ENCODE results near the gene SIAH1.

DNA sequence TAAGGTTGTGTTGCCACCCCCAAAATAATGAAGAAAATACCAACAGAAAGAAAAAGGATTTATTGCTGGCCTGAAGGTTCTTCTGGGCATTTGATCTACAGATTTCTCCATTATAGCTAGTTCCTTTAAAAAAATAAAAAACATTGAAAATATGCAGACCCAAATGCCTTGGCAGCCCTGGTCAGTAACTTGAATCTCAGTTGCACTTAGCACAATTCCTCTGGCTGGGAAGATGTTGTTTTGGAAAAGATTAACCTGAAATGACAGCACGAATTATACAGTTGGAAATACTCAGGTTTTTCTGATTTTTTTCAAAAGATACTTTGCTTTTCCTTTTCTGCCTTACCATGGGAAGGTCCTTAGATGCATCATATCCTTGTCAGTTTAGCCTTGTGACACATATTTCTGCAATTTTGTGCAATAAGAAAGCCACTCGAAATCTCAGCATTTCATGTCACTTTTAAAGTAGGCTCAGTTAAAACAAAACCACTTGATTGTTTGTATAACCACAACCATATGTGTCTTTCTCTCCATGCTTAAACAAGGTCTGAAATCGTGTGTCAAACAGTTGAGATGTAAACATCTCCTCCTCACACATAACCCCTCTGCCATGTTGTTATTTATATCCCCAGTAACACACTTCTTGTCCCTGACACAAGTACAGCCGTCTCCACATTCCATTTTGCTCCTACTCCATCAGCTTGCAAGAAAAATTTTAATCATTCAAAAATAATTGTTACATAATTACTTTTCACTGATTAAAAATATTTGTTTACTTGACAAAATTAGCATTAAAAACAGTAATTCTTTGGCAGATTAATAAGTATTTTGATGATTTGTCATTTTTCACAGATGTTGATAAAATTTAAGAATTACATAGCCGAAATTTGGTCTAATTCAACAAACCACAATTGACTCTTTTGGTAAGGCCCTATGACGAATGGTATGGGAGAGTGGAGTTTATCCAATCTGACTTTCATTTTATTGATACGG, 61.1 kb downstream of the SIAH1 start:
- TF ChIP-seq, protein P1, sequence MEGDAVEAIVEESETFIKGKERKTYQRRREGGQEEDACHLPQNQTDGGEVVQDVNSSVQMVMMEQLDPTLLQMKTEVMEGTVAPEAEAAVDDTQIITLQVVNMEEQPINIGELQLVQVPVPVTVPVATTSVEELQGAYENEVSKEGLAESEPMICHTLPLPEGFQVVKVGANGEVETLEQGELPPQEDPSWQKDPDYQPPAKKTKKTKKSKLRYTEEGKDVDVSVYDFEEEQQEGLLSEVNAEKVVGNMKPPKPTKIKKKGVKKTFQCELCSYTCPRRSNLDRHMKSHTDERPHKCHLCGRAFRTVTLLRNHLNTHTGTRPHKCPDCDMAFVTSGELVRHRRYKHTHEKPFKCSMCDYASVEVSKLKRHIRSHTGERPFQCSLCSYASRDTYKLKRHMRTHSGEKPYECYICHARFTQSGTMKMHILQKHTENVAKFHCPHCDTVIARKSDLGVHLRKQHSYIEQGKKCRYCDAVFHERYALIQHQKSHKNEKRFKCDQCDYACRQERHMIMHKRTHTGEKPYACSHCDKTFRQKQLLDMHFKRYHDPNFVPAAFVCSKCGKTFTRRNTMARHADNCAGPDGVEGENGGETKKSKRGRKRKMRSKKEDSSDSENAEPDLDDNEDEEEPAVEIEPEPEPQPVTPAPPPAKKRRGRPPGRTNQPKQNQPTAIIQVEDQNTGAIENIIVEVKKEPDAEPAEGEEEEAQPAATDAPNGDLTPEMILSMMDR (optimal IDR thresholded peaks at IDR 0.05 in 1 of 3, IDR thresholded peaks at IDR 0.05 in 1 of 3, conservative IDR thresholded peaks at IDR 0.05 in 1 of 3; ENCODE audit: extremely low read depth in 1 of 3, insufficient read depth in 2 of 3, low read length in 3 of 3): no peak
- no peak for TF ChIP-seq EZH2 (IDR thresholded peaks at IDR 0.05; ENCODE audit: low read length)
